DMS79 treated with DMSO at 0.1 percent for 48 hours (cell line): ENCODE results near the gene SCAP.
"Not testable (repeated sequence)": the region's sequence is repeated elsewhere in the genome, so short reads cannot be mapped to it uniquely, and the experiment has no call there.

Source experiments
- DNase-seq: peaks from one replicate; lab custom pipeline; 2025; lab: John Stamatoyannopoulos, UW

SCAP gene

GRCh38 chr3:47394140-47394870 lies 81.4 kb downstream of the SCAP start:
- no peak for DNase-seq

- no peak for DNase-seq
Measured at GRCh38 chr3:47392933-47393332, 82.8 kb downstream of the SCAP start.

- DNase-seq: no peak
Measured at GRCh38 chr3:47385796-47386195, 89.9 kb downstream of the SCAP start.

DNA sequence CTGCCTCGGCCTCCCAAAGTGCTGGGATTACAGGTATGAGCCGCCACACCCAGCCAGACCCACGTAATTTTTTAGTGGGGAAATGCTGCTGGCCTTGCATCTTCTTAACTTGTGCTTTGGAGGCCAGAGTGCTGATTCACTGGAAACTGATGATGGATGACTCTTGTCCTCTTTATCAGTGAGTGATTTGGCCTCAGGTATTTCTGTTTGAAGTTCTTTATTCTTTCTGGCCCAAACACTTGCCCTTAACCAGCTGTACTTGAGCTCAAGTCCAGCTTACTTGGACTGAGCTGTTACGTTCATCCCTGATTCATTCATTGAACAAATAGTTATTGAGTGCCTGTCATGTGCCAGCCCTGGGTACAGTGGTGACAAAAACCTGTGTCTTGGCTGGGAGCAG lies 90.7 kb downstream of the SCAP start:
- DNase-seq: no peak

DNA sequence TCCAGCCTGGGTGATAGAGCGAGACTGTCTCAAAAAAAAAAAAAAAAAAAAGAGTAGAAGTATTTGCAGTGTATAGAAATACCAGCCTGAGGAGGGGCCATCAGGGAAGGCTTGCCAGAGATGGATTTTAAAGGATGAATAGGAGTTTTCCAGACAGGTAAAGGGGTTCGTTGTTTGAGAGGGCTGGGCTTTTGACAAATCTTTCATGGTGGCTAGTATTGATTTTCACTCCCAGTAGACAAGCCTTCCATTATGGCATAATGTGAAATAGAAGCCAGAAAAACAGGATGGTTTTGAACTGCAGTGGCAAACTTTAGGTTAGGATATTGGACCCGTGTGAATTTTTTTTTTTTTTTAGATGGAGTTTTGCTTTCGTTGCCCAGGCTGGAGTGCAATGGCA lies 91.3 kb downstream of the SCAP start:
- no peak for DNase-seq

DNA sequence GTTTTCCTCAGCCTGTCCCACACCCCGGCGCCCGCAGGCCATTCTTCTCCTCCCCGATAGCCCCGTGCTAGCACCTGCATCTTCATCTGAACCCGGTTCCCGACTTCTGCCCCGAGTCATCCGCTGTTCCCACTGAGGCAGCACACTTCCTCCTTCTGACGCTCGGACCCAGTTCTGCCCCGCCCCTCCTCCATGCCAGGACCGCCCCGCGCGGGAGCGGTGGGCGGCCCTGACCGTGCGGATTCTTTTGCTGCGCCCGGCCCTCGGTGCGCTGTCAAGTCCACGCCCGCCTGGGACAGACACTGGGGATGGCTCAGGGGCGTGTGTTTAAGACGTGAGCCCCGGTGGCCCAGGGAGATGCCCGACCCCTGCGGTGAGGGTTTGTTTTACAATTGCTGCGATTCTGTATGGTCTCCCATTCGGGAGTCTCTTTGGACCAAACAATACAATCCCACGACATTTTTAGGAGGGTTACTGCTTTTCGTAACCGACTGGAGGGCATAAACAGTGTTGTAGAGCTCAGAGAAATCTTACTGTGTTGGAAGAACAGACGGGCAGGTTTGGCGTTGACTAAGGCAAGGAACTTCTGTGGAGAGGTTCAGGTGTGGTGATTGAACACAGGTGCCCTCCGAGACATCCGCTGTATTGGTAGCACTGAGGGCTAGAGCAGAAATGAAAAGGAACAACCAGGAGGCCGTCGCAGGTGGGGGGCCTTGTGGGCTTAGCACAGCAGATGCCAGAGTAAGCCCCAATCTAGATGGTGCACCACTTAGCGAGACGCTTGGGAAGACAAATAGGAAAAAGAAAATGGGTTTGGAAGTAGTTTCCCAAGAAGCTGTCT lies 94.2 kb downstream of the SCAP start:
- DNase-seq: peak; percentile 21

DNA sequence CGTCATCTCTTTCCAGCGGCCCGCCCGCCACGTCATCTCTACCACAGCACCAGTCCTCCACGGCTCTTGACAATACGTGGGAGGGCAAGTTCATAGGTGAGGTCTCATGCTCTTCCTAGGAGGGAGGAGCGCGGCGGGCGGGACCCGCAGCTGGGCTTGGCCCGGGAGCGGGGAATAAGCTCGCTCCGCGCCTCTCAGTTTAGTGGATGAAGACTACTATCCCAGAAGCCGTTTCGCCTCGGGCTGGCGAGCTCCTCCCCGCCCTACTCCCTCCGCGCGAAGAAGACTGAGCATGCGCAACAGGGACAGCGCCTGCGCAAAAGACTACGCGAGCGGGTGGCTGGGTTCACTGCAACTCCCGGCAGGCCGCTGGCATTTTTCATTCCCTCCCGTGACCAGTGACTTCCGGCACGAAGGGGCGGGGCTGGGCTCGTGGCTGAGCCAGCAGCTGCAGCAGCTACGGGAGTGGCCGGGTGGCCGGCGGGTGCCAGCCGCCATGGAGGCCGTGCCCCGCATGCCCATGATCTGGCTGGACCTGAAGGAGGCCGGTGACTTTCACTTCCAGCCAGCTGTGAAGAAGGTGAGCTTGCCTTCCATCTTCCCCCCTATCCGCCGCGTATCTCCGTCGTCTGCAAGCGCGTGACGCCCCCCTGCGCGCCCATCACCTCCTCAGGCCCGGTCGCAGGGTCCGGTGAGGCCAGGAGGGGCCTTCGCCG lies 95.0 kb downstream of the SCAP start, which contains the start of gene PTPN23:
TSS of gene PTPN23 (plus strand) at position 421 of the 716 bp plus-strand sequence. CDS start at position 497, 76 bp downstream.
- peak; percentile 89 for DNase-seq

GRCh38 chr3:47380026-47380600 lies 95.6 kb downstream of the SCAP start:
- DNase-seq: no peak

GRCh38 chr3:47379411-47379899 lies 96.3 kb downstream of the SCAP start:
- DNase-seq: no peak

DNA sequence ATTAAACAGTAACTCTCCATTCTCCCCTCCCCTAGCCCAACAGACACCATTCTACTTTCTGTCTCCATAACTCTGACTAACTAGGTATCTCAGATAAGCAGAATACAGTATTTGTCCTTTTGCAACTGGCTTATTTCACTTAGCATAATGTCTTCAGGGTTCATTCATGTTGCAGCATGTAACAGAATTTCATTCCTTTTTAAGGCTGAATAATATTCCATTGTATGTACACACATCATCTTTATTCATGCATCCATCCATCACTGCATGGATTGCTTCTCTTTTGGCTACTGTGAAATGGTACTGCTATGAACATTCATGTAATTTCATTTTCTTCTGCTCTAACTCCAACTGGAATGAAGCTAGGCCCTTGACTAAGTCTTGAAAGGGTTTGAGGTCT lies 96.9 kb downstream of the SCAP start:
- DNase-seq: no peak

DNA sequence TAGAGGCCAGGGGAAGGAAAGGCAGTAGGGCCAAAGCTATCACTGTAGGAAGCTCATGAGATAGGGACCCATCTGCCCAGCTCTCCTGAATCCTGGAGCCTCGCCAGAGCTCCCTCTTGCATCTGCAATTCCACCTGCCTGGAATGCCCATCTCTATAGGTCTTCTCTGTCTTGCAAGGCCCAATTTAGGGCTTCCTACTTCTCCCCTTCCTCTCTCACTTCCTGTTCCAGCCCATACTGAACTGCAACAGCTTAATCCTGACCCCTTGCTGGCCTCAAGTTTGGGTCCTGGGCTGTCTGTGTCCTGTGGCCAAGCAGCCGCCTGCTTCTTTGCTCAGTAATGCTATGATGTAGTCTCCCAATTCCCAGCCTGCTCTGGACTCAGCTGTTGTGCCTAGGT lies 98.6 kb downstream of the SCAP start:
- DNase-seq: no peak

DNA sequence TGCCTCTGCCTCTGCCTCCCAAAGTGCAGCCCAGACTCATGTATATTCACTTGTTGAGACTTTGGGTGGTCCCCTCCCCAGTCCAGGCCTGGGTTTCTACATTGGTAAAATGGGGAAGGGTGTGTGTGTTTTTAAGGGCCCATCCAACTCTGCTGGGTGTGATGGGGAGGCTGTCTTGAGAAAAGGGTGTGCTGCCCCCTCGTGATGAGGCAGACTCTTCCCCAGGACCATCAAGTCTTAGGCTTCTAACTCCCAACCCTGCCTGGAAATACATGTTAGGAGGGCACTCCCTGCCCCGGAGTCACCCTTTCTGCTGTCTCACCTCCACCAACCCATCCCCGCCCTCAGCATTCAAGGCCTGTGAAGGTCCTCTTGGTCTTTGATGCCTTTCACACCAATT lies 99.3 kb downstream of the SCAP start:
- DNase-seq: no peak

DNA sequence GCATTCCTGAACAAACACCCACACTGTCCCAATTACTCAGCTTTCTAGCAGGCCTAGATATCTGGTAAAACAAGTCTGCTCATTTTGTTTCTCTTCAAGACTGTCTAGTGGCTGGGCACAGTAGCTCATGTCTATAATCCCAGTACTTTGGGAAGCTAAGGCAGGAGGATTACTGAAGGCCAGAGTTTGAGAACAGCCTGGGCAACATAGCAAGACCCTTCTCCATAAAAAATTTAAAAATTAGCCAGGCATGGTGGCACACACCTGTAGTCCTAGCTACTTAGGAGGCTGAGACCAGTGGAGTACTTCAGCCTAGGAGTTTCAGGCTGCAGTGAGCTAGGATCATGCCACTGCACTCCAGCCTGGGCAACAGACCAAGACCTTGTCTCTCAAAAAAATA lies 101.2 kb downstream of the SCAP start:
- no peak for DNase-seq

- no peak for DNase-seq
Measured at GRCh38 chr3:47370887-47371697, 104.6 kb downstream of the SCAP start.

DNA sequence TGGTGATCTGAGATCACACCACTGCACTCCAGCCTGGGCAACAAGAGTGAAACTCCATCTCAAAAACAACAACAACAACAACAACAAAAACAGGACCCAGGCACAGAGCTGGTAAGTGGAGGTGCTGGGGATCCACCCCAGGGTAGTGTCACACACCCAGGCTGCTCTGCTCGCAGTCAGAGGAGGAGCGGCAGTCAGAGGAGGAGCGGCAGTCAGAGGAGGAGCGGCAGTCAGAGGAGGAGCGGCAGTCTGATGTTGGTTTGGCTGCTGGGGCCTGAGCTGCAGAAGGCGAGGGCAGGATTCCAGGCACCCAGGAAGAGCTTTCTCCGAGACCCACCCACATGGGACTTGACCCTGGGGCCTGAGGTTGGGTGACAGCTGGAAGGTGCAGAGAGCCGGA lies 105.7 kb downstream of the SCAP start:
- DNase-seq: not testable (repeated sequence)

GRCh38 chr3:47367631-47368030 lies 108.1 kb downstream of the SCAP start:
- no peak for DNase-seq

- DNase-seq: no peak
Measured at GRCh38 chr3:47366833-47367232, 108.9 kb downstream of the SCAP start.

- no peak for DNase-seq
Measured at GRCh38 chr3:47365213-47366153, 110.3 kb downstream of the SCAP start.
